Stimulated activated CD8-positive, alpha-beta memory T cell treated with anti-CD3 and anti-CD28 coated beads, Interleukin-7, amount 100 ng/mL, for 24 hours (primary cell): Measurements from ENCODE around the gene GNG3.
A peak's percentile ranks its signal among the peaks of the same experiment; 100 is the strongest.
"Not testable (repeated sequence)": the region's sequence is repeated elsewhere in the genome, so short reads cannot be mapped to it uniquely, and the experiment has no call there.

Experiments used
- DNase-seq: peaks from one replicate; pipeline ENCODE4 v3.0.0-alpha.2; 2020; ENCODE audit warnings: low read depth

Gene GNG3

GRCh38 chr11:62716816-62717215, 9.3 kb downstream of the GNG3 start:
- DNase-seq = no peak

GRCh38 chr11:62719302-62719978, 12.0 kb downstream of the GNG3 start:
- no peak for DNase-seq

GRCh38 chr11:62721994-62722393, 14.5 kb downstream of the GNG3 start:
- DNase-seq = no peak

DNA sequence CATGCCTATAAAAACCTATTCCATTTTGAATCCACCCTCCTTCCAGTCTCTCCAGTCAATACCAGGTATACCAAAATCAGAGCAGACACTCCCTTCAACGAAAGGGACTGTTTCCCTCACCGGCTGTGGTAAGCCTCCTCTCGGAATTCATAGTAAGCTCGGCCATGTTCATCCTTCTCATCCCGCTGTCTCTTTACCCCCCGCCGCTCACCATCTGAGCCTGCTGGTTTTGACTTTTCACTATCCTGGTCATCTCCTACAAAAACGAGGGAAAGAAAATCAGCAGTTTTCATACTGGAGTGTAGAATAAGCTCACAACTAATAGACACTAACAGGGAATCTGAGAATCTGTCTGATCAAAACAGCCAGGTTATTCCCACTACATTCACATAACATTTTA, 16.7 kb downstream of the GNG3 start:
- no peak for DNase-seq

- no peak for DNase-seq
Observed at GRCh38 chr11:62725646-62726045, 18.2 kb downstream of the GNG3 start.

GRCh38 chr11:62726156-62726914, 18.9 kb downstream of the GNG3 start:
- DNase-seq = no peak

DNA sequence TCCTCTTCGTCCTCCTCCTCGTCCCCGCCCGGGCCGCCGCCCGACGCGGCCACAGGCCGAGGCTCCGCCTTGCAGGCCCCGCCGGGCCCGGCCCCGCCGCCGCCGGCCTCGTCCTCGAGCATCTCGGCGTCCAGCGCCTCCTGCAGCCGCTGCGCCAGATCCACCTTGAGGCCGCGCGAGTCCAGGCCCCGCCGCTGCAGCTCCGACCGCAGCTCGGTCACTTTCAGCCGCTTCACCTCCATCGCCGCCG, 19.4 kb downstream of the GNG3 start:
- DNase-seq = no peak

GRCh38 chr11:62727165-62727871, 19.8 kb downstream of the GNG3 start, which contains the start of gene HNRNPUL2:
TSS of gene HNRNPUL2 (minus strand) at chr11:62727457. CDS start at chr11:62727156, 301 bp downstream.
- peak; percentile 94 for DNase-seq

- DNase-seq = peak; percentile 49
Observed at GRCh38 chr11:62727872-62728170, 20.3 kb downstream of the GNG3 start.

DNA sequence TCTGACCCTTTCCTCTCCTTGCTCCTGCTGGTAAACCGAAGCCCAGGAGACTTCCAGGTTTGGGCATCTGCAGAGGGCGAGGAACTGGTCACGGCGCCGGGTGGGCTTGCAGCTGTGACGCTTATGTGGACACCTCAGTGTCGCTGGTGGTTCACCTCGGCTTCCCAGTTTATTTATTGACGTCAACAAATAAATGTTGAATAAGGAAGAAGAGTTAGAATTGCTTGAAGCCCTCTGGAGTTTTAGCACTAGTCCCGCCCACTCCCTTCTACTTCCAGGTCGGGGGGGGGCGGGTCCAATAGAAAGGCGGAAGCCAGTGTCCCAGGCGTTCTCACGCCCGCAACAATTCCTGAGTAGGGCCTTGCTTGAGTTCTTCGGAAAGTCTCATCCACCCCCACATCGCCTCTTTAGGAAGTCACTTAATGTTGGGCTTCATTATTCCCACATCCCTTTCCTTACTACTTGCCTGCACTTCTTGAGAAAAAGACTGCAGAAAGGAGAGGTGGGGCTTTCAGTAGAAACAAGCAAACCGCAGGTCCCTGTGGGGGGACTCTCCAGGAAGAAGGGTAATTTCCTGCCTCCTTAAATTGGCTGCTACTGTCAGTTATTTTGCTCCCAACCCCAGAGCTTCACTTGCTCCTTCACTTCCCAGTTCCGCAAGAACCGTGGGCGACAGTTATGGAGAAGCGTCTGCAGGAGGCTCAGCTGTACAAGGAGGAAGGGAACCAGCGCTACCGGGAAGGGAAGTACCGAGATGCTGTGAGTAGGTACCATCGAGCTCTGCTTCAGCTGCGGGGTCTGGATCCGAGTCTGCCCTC, 20.9 kb downstream of the GNG3 start, which contains the start of gene TTC9C:
TSS of gene TTC9C (plus strand) at position 316 of the 818 bp plus-strand sequence. CDS start at position 679, 363 bp downstream.
- DNase-seq = peak; percentile 60

GRCh38 chr11:62730076-62730475, 22.6 kb downstream of the GNG3 start:
- not testable (repeated sequence) for DNase-seq

DNA sequence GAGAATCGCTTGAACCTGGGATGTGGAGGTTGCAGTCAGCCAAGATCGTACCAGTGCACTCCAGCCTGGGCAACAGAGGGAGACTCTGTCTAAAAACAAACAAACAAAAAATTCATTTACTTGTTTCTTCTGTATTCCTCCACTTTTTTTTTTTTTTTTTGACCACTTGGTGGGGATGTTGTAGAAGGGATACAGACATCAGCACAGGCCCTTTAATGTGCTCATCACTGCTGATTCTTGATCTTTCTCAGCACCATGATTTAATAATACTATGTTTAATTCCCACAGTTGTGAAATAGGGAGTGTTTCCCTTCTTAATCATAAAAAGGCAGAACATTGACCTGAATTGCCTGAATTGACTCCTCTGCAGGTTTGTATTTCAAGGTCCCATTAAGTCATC, 25.4 kb downstream of the GNG3 start:
- DNase-seq = no peak

DNA sequence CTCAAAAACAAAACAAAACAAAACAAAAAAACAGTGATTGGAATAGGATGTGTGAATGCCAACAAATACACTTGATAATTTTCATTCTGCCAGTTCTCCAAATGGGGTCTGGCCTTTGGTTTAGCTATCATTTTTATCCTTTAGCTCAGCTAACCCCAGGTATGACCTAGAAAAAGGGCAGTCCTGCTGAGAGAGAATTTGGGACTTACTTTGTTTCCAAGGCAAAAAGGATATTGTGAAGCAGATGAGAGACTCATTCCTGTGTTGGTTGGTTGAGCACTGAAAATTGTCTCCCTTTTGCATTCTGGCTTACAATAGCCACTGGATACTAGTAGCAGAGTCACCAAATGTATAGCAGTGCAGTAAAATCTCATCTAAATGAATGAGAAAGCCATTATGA, 29.7 kb downstream of the GNG3 start:
- DNase-seq = no peak

DNA sequence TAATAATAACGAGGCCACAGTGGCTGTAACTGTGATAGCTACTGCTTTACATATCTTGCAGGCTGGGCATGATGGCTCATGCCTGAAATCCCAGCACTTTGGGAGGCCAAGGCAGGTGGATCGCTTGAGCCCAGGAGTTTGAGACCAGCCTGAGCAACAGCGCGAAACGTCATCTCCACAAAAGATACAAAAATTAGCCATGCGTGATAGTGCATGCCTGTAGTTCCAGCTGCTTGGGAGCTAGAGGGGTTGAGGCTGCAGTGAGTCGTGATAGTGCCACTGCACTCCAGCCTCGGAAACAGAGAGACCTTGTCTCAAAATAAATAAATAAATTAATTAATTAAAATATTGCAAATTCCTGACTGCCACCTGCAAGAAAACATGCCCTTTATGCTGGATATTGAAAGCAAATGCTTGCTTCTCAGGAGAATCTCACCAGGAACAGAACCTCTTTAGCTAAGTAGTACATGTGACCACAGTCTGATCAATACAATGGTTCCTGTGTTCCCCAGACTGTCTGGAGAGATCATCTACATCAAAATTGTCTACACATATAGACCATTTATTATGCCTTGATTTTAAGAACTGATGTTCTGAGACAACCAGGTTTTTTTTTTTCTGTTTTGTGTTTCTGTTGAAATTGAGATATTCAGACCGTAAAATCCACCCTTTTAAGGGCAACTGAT, 40.1 kb downstream of the GNG3 start:
- no peak for DNase-seq

- not testable (repeated sequence) for DNase-seq
Observed at GRCh38 chr11:62749931-62750330, 42.5 kb downstream of the GNG3 start.

- no peak for DNase-seq
Observed at GRCh38 chr11:62752177-62752785, 44.8 kb downstream of the GNG3 start.

DNA sequence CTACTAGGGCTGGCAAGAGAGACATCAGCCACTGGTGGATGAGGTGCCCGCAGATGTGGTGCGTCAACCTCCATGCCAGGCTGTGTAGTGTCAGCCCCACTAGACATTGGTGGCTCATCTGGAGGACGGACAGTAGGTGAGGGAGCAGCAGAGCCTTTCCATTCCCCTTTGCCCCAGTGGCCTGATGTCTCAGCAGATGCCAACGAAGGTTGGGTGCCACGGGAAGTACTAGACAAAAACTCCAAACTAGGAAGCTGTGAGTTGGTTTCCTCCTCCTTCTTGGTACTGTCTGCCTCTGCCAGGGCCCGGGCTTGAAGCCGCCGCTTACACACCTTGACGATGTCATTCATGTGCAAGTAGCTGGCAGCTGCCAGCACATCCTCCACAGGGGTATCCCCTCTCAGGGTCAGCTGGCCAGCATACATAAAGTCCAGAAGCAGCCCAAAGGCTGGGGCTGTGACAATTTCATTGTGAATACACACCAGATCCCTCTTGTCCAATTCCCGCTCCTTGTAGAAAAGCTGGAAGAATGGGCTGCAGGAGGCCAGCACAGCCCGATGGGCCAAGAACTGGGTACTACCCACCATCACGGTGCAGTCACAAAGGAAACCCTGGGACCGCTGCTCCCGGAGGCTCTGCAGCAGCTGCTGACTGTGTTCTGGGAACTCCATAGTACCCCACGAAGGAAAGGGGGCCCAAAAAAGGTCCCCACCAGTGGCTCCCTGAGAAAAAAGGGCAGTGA, 45.7 kb downstream of the GNG3 start:
- no peak for DNase-seq

DNA sequence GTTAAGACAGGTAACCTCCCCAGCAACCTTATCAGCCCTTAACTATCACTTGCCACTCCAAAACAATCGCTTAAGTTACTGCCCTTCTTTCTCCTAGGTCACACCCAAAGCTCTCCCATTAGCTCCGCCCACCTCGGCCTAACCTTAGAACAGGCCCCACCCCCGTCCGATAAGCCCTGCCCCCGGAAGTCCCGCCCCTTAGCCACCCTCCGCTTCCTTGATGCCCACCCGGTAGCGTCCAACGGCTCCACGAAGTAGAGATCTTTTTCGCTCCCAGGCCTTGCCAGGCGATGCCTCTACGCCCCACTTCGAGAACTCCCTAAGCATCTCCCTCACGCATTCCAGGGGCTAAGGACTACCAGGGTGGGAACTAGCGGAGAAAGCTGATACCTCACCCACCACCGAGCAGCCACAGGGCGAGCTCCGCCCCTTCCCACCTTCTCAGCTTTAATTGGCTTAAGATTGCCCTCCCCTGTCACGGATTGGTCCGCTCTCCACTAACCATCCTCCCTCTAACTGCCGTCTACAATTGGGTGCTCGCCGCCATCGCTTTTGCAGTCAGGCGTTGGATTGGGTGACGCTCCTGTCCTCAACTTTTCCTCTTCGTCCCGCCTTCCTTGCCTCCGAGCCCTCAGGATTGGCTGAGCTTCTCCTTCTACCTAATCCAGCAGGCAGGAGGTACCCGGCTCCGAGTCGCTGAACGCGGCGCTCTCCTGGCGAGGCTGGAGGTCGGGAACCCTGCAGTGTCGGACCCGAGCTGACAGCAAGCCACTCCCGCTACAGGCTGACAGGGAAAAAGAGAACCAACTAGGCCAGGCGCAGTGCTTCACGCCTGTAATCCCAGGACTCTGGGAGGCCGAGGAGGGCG, 46.5 kb downstream of the GNG3 start, which contains the start of gene ZBTB3:
TSS of gene ZBTB3 (minus strand) at position 425 of the 868 bp plus-strand sequence. CDS start 496 bp downstream, outside the sequence.
- DNase-seq = peak; percentile 95

GRCh38 chr11:62755086-62755615, 47.7 kb downstream of the GNG3 start:
- no peak for DNase-seq
